GM20000 (cell line): Measurements from ENCODE around the gene HOXA6.
A peak's percentile ranks its signal among the peaks of the same experiment; 100 is the strongest.

Source experiments
- DNase-seq: peaks from one replicate; pipeline ENCODE4 v3.0.0; 2012; ENCODE audit warnings: low spot score
- CTCF ChIP-seq: IDR thresholded peaks from 2 replicates; pipeline ENCODE4 v1.5.1; 2012; ENCODE audit warnings: mild to moderate bottlenecking, control low read depth; ENCODE audit errors: extremely low read depth, missing control alignments

The HOXA6 gene

DNA sequence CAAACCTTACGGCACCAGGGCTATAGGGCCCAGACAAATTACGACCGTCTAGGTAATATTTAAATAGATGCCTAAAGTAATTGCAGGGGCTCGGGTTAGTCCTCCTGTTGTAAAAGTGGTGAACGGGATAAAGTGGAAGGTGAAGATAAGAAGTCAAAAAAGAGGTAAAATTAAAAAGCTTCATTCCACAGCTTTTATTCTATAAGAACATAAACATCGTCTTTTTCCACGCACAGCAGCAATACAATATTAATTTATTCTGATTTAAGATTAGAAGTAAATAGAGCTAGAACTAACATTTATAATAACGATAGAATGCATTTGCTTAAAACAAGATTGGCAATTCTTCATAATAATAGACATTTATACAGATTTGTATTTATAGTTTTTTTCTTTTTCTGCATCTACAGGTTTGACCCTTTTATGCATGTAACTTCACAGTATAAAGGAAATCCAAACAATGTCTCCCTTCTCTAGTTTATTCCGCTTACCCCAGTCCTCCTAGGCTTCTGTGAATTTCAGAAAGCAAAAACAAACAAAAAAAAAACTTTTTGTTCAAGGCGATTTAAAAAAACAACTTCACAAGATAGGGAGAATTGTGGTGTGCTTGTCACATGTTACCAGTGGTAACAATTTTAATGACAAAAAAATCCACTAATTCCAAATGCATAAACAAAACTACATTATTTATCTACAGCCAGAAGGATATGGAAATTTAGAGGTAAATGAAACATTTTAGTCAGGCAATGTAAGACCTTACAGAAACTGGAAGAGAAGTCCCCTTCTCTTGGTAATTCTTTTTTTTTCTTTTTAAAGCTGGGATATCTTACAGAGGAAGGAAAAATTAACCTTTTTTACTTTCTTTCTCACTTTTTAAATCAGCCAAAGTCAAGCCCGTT lies 23.1 kb upstream of the HOXA6 start:
- TF ChIP-seq CTCF = no peak
- no peak for DNase-seq

GRCh38 chr7:27169658-27170425 lies 22.3 kb upstream of the HOXA6 start:
- DNase-seq = no peak
- no peak for TF ChIP-seq CTCF

DNA sequence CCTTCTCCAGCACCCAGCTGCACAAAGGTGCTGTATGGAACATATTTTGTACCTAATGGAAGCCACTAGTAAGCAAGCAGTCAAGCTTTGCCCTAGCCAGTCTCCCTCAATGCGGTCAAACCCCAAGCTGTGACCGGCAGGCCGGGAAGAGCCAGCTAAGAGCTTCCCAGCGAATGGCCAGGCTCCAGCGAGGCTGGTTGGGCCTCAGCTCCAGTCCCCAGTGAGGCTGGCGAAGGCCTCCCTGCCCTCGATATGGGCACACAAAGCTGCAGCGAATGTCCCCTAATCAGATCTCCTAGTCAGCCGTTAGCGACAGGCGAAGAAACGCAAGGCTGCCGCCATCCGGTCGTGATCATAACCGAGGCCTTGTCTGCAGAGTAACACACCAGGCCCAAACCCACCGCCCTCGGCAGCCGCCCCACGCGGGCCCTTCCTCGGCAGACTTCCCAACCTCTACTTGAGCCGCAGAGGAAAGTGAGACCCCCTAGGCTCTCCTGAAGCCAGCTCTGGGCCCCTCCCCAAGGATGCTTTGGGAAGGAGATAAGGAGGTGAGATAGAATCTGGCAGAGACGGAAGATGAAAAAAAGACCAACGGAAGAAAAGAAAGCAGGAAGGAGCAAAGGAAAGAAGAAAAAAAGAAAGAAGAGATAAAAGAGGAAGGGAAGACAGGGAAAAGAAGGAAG lies 20.8 kb upstream of the HOXA6 start:
- no peak for DNase-seq
- TF ChIP-seq CTCF = peak; percentile 26

GRCh38 chr7:27167916-27168264 lies 20.3 kb upstream of the HOXA6 start:
- no peak for TF ChIP-seq CTCF
- DNase-seq = no peak

DNA sequence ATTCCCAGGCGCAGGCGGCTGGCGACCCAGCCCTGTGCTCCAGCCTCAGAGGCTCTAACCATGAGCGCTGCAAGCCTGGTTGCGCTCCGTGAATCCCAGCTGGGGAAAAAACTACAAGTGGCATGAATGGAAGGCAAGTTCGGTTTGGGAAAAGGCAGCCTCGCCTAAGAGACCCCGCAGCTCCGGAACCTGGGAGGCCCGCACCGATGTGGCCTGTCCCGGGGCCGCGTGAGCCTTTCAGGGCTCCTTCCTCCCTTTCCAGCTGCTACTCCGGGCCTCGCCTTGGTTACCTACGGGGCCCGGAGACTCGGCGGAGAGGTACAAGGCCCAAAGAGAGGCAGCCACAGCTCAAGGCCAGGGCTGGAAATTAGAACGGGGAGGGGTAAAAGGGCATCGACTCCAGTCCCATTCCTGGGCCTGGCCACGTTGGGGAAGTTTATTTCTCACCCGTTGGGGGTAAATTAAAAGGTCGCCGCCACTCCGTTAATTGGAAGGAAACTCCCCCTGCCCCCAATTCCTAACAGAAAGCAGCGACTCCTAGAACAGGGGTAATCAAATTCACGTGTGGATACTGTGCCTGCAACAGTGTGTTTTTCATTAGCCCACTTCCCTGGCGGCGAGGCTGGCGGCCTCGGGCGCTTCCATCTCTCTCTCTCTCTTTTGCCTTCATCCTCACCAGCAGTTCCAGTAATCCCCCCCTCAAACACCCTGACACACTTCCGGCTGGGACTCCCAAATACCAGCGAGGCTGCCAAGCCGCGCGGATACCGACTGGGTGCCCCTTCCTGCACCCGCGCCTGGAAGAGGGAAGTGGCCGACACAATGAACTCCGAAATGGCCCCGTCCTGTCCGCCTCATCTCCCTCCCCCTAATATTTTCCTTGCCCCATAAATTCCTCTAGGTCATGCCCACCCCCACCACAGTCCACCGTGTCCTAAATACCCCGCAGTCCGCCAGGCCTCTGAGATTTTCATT lies 19.2 kb upstream of the HOXA6 start:
- no peak for DNase-seq
- no peak for TF ChIP-seq CTCF

DNA sequence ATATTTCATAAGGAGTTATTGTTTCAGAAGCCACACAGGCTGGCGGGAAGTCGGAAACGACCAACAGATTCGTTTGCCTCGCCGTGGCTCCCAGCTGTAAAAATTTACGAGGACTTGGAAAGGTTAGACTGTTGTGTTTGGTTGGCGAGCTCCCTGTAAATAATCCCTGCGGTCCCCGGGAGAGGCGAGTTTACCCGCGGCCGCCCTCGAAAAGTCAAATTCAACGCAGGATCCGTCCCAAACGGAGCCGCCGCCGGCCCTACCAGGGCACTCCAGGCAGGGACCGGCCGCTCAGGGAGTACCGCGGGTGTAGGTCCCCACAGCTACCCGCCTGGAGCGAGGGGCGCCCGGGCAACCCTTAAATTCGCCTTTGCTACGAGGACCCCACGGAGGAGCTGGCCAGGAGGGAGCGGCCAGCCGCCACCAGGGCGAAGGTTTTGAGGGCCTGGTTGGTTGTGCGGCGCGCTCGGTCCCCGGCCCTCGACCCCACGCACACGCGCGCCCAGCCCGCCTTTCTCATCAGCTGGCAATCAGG lies 18.5 kb upstream of the HOXA6 start:
- TF ChIP-seq CTCF = no peak
- no peak for DNase-seq
